Testis (tissue), 3 donors: ENCODE measurements around the gene PYROXD2. TPM values are rescaled to one million over a fixed set of nuclear protein-coding genes. Genes with fewer than 3 reads are reported as not detected.

Source experiments
- DNase-seq: peaks from one replicate; pipeline ENCODE4 v3.0.0-alpha.2; 2019
- H3K27ac ChIP-seq, 2 donors: fragments of 200-600 bp; sonication (generic); one replicate each; pipeline ENCODE4 v1.5.1; 2019
- H3K27me3 ChIP-seq: fragments of 200-600 bp; sonication (generic); one replicate; pipeline ENCODE4 v1.5.1; 2019
- H3K36me3 ChIP-seq: fragments of 200-600 bp; sonication (generic); one replicate; pipeline ENCODE4 v1.5.1; 2017; ENCODE audit warnings: low read depth; ENCODE audit errors: missing control alignments
- H3K4me1 ChIP-seq: fragments of 200-600 bp; sonication (generic); one replicate; pipeline ENCODE4 v1.5.1; 2019
- H3K4me3 ChIP-seq, 2 donors: fragments of 200-600 bp; sonication (generic); one replicate each; pipeline ENCODE4 v1.5.1; 2017 to 2019
- H3K9me3 ChIP-seq: fragments of 200-600 bp; sonication (generic); one replicate; pipeline ENCODE4 v1.5.1; 2017
- POLR2A ChIP-seq: fragments of 450-650 bp; IDR thresholded peaks from one replicate; pipeline ENCODE4 v1.6.1; 2017; ENCODE audit warnings: antibody characterized with exemption, mild to moderate bottlenecking, moderate library complexity
- WGBS, 2 donors: methylation state at CpG; one replicate each; pipeline ENCODE4 v1.1.5; 2018; 5-methylcytosine and 5-hydroxymethylcytosine counted together
- intact Hi-C: fragments of 100-400 bp; cut with DNase I; formaldehyde crosslinking; loops from one replicate; pipeline ENCODE4 v1.15.1; 2023; ENCODE audit warnings: low total_unique reads
- polyA plus RNA-seq: library from polyadenylated mRNA; stranded (reverse); fragments of 350-450 nt; fragmentation: Illumina TruSeq; extraction: RNeasy Lipid Tissue Mini Kit (QIAGEN cat#74804); gene quantifications from one replicate; pipeline ENCODE4 v1.2.3, GENCODE V29; 2014; ENCODE audit warnings: low read depth, low replicate concordance; ENCODE audit not compliant: insufficient read depth
- total RNA-seq, 2 donors: library from RNA; depleted of rRNA; stranded (reverse); fragments of >200 nt; gene quantifications; one replicate each; pipeline ENCODE4 v1.2.3, GENCODE V29; 2016
- TF ChIP-seq, protein P1 (sequence below), 3 experiments: fragments of 450-650 bp in 2 of 3; fragments of 200-600 bp in 1 of 3; sonication (generic) in 1 of 3; IDR thresholded peaks; one replicate each; pipeline ENCODE4 v1.5.1; 2016 to 2019; ENCODE audit warnings: antibody characterized with exemption in 3 of 3, mild to moderate bottlenecking in 2 of 3, moderate library complexity in 1 of 3

The PYROXD2 gene
- total and polyA plus RNA-seq, 3 donors from 2014 or later, result 10.2 to 20.2 (median 13.0) TPM

DNA sequence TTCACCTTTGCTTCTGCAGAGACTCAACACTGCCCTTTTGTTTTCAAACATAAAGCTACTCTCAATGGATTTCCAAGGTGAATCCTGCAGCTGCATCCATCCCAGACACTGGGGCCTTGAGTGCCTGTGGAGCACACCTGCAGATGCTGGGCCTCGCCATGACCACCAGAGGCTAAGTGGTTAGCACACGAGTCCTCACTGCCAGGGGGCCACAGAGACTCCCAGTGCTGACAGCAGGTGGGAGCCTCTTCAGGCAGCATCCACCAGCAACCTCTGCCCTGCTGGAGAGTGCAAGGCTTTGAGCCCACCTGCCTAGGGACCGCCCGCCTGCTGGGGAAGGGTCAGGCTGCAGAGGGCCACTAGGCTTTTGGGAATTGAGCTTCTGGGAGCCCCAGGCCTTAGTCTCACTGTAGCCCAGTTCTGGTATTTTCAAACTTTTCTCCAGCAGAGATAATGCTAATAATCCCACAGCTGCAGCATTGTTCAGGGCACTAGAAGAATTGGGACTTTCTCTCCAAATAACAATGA is 41.1 kb upstream of the PYROXD2 start:
- no peak overlapping the region for H3K4me3 ChIP-seq
- intact Hi-C loops, result no loop called here
- 83% methylated on average over 4 of the region's 4 CpGs for WGBS, 2 donors
- peaks cover 20% of the 10 kb centered on the region for H3K4me1 ChIP-seq
- no peak for DNase-seq
- no peak for TF ChIP-seq POLR2A
- TF ChIP-seq, protein P1, sequence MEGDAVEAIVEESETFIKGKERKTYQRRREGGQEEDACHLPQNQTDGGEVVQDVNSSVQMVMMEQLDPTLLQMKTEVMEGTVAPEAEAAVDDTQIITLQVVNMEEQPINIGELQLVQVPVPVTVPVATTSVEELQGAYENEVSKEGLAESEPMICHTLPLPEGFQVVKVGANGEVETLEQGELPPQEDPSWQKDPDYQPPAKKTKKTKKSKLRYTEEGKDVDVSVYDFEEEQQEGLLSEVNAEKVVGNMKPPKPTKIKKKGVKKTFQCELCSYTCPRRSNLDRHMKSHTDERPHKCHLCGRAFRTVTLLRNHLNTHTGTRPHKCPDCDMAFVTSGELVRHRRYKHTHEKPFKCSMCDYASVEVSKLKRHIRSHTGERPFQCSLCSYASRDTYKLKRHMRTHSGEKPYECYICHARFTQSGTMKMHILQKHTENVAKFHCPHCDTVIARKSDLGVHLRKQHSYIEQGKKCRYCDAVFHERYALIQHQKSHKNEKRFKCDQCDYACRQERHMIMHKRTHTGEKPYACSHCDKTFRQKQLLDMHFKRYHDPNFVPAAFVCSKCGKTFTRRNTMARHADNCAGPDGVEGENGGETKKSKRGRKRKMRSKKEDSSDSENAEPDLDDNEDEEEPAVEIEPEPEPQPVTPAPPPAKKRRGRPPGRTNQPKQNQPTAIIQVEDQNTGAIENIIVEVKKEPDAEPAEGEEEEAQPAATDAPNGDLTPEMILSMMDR (IDR thresholded peaks at IDR 0.05), result no peak
- no peaks in the 10 kb centered on the region for H3K9me3 ChIP-seq
- no peaks in the 10 kb centered on the region for H3K27me3 ChIP-seq
- peak overlapping the region in 1 of 2 donors; percentile 20 for H3K27ac ChIP-seq
- no peaks in the 10 kb centered on the region for H3K36me3 ChIP-seq

DNA sequence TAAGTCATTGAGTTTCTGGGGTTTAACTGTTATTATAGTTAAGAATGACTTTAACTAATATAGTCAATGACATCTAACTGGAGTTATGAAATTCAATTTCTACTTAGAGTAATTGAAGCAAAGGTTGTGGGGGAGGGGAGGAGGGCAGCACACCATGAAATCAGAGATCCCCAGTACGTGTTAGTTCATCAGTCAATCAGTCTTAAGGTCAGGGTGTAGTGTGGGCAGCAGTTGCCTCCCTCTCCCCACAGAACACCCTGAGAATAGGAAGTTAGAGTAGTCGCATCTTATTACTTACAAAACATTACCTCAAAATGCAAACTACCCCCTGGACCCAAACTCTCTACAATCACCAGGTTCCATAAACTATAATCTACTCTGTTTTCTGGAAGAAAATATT is 38.7 kb upstream of the PYROXD2 start:
- no peak for DNase-seq
- intact Hi-C loops, result no loop called here
- H3K9me3 ChIP-seq, result no peaks in the 10 kb centered on the region
- H3K4me3 ChIP-seq, result no peak overlapping the region
- TF ChIP-seq, protein P1 (IDR thresholded peaks at IDR 0.05), result no peak
- no peak for TF ChIP-seq POLR2A
- no peak overlapping the region for H3K27ac ChIP-seq
- no peaks in the 10 kb centered on the region for H3K36me3 ChIP-seq
- WGBS, 2 donors, result 56 to 61% methylated on average over 2 of the region's 2 CpGs
- H3K27me3 ChIP-seq, result no peaks in the 10 kb centered on the region
- peaks cover 14% of the 10 kb centered on the region for H3K4me1 ChIP-seq

DNA sequence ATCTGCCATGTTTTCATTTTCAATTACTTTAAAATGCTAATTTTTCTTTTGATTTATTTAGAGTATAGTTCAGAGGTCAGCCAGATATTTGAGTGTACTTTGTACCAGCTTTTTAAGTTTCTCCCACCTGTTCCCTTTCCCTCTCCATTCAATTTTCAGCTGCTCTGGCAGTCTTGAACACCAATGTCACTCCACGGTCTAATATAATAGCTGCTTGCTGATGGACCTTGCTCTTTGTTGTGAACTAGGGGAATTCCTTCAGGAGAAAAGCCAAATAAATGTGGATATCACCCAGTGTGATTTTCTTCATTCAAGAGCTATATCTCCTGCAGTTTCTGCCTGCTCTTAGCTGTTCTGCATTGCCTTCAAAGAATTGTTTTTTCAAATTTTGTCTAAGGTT is 35.6 kb upstream of the PYROXD2 start:
- Histone ChIP-seq H3K4me1 (peaks cover 2% of the 10 kb centered on the region), H3K4me3 (no peak overlapping the region), H3K9me3 (no peaks in the 10 kb centered on the region), H3K27me3 (no peaks in the 10 kb centered on the region), H3K27ac (no peak overlapping the region), H3K36me3 (no peaks in the 10 kb centered on the region)
- TF ChIP-seq POLR2A, result no peak
- TF ChIP-seq, protein P1 (IDR thresholded peaks at IDR 0.05), result no peak
- WGBS, 2 donors, result 65 to 72% methylated on average over 1 of the region's 1 CpG
- intact Hi-C loops, result no loop called here
- no peak for DNase-seq

DNA sequence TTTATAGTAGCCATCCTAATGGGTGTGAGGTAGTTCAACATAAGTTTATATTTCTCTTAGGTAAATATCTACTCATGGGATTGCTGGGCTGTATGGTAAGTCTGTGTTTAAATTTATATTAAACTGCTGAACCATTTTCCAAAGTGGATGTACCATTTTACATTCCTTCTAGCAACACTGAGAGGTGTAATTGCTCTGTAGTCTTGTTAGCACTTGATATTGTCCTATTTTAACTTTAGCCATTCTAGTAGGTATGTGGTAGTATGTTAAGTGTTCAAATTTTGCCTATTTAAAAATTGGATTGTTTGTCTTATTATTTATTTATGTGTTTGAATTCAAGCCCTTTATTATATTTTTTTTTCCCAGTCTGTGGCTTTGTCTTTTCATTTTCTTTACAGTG is 34.3 kb upstream of the PYROXD2 start:
- Histone ChIP-seq H3K27me3 (no peaks in the 10 kb centered on the region), H3K4me3 (no peak overlapping the region), H3K4me1 (no peaks in the 10 kb centered on the region), H3K9me3 (no peaks in the 10 kb centered on the region), H3K27ac (no peak overlapping the region), H3K36me3 (no peaks in the 10 kb centered on the region)
- DNase-seq, result no peak
- TF ChIP-seq POLR2A, result no peak
- TF ChIP-seq, protein P1 (IDR thresholded peaks at IDR 0.05), result no peak
- intact Hi-C loops, result no loop called here

DNA sequence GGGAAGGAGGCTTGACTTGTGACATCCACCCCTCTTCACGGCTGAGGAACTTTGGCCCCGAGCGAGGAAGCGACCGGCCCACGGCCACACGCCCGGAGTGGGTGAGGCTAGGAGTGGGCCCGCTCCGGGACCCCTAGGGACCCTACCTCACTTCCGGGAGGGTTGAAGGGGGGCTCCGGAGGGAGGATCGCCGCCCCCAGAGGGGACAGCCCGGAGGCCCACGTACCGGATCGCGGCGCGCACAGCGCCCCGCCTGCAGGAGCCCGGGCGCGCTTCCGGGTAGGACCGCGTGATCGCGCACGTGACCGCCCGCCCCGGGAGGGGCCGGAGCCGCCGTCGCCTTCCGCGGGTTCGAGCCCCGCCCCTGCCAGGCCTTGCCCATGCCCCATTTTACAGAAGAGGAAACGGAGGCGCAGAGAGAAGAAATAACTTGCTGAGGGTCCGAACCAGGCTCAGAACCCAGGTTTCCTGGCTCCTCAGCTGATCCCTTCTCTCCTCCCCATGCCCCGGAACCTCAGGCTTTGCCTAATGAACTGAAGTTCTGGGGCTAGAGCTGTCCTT is 31.8 kb upstream of the PYROXD2 start, which contains the start of gene HPS1:
Gene HPS1, minus strand, starts transcription at position 275 of the 561 bp plus-strand sequence. CDS start 3,695 bp downstream, outside the sequence.
- H3K4me3 ChIP-seq, result peak within 1 kb of the TSS; percentile 93
- no peak for TF ChIP-seq POLR2A
- TF ChIP-seq, protein P1 (IDR thresholded peaks at IDR 0.05), result no peak
- no peaks in the 10 kb centered on the region for H3K4me1 ChIP-seq
- no peaks in the 10 kb centered on the region for H3K27me3 ChIP-seq
- H3K9me3 ChIP-seq, result no peaks in the 10 kb centered on the region
- H3K27ac ChIP-seq, result peak within 1 kb of the TSS; percentile 85 to 92
- intact Hi-C loops, result no loop called here
- H3K36me3 ChIP-seq, result no peaks in the 10 kb centered on the region
- peak; percentile 81 for DNase-seq
- WGBS, 2 donors, result 2 to 24% methylated on average over 3 to 26 of the region's 47 CpGs
